ENCODE results near the gene CTSA.
A peak's percentile ranks its signal among the peaks of the same experiment; 100 is the strongest.

The CTSA gene
- 65.9 to 85.7 reads per million in 2 donors for total RNA-seq

DNA sequence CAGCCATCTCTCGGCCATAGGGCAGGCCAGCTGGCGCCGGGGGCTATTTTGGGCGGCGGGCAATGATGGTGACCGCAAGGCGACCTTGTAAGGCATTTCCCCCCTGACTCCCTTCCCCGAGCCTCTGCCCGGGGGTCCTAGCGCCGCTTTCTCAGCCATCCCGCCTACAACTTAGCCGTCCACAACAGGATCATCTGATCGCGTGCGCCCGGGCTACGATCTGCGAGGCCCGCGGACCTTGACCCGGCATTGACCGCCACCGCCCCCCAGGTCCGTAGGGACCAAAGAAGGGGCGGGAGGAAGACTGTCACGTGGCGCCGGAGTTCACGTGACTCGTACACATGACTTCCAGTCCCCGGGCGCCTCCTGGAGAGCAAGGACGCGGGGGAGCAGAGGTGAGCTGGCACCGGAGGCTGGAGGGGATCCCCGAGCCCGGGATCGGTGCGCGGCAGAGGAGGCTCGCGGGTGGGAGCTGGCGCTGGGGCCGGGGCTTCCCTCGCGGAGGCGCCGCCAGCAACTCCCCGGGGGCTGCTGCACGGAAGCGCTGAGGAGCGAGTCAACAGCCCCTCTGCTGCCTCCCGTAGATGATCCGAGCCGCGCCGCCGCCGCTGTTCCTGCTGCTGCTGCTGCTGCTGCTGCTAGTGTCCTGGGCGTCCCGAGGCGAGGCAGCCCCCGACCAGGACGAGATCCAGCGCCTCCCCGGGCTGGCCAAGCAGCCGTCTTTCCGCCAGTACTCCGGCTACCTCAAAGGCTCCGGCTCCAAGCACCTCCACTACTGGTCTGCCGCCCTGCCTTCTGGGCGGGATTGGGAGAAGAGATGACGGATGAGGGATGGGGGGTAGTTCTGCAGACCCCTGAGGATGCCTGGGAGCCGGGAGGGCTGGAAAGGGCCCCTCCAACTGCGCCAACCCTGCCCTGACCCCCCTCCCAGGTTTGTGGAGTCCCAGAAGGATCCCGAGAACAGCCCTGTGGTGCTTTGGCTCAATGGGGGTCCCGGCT lies at the start of gene CTSA, which contains the start of gene NEURL2:
Gene CTSA, plus strand, starts transcription at position 351 of the 999 bp plus-strand sequence. Its CDS starts 234 bp downstream, at position 585.
Gene NEURL2, minus strand, starts transcription at position 224 of the 999 bp plus-strand sequence. Its CDS starts 217 bp downstream, at position 7.
- DNase-seq, result peak; percentile 74

DNA sequence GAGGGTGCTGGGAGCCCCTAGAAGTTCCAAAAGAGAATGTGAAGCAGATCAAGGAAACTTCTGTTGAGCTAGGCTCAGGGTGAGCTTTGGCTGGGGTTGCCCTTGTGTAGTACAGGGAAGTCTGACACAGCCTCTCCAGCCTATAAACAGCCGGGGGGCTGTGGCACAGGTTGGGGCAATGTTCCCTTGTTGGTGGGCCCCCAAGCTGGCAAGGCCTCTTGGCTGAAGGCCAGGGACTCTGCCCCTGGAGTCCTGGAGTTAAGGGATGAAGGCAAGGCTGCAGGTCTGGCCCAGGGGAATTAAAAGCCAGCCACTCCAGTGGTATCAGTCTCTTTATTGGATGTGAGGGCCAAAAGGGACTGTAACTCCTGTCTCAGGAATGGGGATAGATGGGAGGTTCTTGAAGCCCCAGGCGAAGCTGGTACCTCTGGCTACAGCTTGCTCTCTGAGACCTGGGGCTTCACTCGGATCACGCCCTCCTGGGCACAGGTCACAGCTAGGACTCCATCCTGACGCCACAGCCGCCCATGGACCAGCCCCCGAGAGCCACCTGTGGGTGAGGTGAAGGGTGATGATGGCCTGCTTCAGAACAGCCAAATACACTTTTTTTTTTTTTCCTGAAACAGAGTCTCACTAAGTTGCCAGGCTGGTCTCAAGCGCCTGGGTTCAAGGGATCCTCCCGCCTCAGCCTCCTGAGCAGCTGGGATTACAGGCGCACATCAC lies 49.6 kb upstream of the CTSA start:
- DNase-seq, result no peak

DNA sequence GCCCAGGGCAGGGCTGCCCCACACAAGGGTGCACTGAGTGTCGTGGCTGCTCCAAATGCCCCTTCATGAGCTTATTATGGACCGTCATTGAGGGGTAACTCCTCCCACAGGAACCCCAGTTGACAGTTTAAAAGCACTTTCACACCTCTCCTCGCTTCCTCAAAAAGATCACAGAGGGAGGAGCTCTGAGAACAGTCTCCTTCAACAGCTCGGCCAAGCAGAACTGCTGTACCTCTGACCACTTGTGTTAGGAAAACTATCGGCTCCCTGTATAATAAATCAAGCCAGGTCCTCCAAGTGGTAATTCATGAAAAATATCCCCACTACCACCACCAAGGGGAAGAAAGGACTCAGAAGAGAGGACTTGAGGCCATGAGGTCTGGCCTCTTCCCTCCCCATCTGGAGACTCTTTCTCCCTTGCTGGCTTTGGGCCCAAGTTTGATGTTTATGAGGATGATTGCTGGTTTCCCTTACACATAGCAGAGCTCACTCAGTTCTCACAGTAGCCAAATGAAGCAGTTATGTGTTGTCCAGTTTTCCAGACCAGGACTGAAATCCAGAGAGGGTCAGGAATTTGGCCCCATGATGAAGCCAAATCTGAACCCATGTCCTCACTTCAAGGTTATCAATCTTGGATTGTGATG lies 48.8 kb upstream of the CTSA start:
- no peak for DNase-seq

DNA sequence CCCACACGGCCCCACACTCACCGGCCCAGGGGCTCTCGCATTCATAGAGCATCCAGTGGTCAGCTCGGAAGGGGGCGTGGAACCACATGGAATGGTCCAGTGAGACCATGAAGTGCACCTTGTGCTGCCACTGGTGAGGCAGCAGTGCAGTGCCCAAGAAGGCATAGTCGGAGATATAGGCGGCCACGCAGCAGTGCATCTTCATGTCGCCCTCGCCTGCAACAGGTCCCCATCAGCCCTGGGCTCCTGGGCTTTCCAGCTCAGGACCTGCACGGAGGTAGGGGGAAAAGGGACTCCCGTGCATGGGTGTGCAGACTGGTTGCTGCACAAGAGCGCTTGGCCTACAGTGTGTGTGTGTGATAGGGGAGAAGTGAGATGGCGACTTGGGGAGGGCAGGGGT lies 47.6 kb upstream of the CTSA start:
- no peak for DNase-seq

DNA sequence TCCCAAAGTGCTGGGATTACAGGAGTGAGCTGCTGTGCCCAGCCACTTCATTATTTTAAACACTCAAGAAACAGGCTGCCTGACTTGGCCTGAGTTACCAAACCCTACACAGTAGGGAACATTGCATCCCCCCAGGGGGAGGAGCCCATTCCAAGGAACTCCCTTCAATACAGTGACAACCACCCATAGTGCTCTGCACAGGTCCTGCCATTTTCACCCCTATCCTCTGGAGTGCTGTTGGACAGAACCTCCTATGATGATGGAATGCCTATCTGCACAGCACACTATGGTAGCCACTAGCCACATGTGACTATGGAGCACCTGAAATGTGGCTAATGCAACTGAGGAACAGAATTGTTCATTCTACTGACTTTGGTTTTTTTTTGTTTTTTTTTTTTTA lies 45.7 kb upstream of the CTSA start:
- no peak for DNase-seq

DNA sequence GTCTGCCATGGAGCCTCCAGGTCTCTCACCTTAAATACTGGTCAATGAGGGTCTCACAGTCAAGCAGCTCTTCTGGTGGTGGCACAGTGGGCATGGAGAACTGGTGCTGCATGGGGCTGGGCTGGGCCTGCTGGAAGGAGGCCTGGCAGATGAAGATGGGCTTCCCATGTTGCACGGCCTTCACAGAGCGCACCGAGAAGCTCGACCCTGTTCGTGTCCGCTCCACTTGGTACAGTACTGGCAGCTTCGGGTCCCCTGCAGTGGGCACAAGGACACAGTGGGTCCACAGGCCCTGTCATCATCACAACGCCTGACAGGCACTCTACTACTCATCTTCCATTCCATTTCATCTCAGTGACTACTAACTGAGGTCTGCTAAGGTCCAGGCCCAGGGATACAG lies 42.7 kb upstream of the CTSA start:
- DNase-seq, result no peak

- DNase-seq, result no peak
These were observed 42.1 kb upstream of the CTSA start for GRCh38 chr20:45848969-45849582.

DNA sequence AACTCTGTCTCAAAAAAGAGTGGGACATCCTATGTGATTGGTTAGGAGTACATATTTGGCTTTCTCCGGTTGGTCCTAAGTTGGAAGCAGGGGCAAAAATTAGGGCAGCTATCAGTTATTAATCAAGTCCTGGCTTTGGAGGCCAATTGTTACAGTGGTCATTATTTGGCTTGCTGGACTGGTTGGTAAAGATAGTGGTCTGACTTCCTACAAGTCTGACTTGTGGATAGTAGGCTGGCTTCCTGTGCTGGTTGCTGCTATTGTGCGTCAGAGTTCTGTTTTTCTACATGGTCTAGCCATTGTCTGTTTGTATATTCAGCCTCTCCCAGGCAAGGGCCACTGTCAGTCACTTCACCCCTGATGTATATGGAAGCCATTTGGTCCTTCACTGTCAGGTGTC lies 40.9 kb upstream of the CTSA start:
- no peak for DNase-seq

DNA sequence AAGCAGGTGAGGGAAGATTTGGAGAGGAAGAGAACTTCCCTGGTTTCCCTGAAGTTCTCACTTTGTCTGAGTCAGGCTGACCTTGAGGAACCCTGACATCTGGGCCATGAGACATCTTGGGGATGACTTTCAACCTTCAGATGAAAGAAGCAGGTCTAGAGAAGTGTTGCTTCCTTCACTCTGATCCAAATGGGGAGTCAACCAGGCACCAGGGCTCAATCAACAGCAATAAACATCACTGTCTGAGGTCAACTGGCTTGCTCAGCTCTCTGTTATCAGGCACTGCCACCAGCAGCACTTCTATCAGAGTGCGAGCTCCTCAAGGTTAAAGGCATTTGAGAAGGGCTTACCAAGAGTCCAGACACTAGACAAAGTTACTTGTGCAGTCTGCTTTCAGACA lies 40.2 kb upstream of the CTSA start:
- DNase-seq, result no peak

GRCh38 chr20:45851501-45851900 lies 39.6 kb upstream of the CTSA start:
- no peak for DNase-seq

DNA sequence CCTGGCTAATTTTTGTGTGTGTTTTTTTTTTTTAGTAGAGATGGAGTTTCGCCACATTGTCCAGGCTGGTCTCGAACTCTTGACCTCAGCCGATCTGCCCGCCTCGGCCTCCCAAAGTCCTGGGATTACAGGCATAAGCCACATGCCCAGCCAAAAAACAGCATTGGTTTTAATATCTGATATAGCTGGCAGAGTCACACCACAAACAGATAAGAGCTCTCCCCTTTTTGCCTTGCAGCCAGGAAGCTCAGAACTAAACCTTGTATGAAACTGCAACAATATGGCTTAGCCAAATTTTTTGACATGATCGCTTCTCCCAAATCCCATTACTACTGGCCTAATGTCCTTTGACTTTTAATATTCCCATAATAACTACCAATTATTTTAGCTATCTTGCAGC lies 38.8 kb upstream of the CTSA start:
- DNase-seq, result no peak

DNA sequence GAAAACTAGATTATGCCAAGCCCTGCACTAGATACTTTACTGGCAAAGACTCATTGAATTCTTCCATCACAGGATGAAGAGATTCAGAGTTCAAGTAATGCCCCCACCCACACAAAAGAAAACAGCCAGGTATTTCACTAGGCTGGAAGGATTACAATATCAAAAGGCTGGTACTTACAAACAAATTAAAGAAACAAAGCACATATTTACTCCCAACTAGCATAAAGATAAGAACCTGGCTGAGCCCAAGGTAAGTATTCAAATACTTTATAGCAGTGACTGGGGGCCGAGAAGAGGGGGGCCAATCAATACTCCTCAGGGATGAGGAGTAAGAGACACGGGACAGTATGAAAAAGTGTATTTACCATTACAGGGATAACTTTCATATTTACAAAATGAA lies 37.7 kb upstream of the CTSA start:
- DNase-seq, result no peak

DNA sequence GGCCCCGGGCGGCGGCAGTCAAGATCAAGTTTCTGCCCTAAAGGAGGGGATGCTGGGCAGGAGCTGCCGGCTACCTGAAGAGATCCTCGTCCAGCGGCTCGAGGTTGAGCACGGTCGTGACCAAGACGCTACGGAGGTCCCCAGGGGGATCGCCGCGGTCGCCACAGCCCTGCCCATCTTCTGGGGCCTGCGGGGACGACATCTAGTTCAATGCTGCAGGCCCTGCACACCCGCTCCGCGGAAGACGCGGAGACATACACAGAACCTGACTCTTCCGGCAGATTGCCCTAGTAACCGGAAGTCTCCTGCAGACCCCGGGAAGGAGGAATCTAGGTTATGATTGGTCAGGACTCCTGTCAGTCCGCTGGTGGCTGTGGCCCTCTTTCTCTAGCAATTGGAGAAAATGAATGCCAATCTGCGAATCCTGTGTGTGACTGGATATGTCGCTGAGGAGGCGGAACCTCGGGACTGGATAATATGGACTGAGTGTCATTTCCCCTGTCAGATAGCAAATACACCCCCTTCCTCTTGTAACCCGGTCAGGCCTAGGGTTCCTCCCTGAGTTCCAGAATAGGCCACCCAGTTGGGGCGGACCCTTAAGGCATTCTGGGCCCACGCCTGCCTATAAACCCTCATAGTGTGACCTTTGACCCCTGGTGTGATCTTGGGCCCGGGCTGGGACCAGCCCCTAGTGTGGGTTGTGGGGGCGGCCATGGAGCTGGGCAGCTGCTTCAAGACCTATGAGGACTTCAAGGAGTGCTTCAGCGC lies 33.8 kb upstream of the CTSA start, which contains the start of the genes ACOT8 and ZSWIM3:
Gene ACOT8, minus strand, starts transcription at position 279 of the 768 bp plus-strand sequence. Its CDS starts 77 bp downstream, at position 202.
Gene ZSWIM3, plus strand, starts transcription at position 501 of the 768 bp plus-strand sequence. Its CDS starts 212 bp downstream, at position 713.
- DNase-seq, result peak; percentile 80

DNA sequence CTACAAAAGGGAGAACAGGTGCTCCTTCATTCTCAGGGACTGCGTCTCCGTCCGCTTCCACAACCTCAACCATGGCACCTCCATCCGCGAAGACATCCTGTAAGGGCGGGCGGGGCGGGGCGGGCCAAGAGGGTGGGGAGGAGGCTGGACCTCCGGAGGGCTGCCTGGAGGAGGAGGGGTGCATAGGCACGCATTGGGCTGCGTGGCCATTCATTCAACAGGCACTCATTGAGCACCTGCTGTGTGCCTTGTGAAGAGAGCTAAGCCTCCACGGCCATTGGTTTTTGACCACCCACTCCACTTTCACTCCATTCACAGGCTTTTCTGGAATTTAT lies 33.3 kb upstream of the CTSA start:
- no peak for DNase-seq

DNA sequence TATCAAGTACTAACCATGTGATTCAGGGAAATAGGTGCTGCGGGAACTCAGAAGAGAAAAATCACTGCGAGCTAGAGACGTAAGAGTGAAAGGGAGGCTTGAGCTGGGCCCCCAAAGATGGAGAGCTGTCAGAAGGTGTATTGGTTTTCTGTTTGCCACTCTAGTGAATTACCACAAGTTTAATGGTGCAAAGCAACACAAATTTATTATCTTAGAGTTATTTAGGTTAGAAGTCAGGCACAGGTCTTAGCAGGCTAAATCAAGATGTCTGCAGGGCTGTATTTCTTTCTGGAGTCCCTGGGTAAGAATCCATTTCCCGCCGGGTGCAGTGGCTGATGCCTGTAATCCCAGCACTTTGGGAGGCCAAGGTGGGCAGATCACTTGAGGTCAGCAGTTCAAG lies 31.2 kb upstream of the CTSA start:
- no peak for DNase-seq

DNA sequence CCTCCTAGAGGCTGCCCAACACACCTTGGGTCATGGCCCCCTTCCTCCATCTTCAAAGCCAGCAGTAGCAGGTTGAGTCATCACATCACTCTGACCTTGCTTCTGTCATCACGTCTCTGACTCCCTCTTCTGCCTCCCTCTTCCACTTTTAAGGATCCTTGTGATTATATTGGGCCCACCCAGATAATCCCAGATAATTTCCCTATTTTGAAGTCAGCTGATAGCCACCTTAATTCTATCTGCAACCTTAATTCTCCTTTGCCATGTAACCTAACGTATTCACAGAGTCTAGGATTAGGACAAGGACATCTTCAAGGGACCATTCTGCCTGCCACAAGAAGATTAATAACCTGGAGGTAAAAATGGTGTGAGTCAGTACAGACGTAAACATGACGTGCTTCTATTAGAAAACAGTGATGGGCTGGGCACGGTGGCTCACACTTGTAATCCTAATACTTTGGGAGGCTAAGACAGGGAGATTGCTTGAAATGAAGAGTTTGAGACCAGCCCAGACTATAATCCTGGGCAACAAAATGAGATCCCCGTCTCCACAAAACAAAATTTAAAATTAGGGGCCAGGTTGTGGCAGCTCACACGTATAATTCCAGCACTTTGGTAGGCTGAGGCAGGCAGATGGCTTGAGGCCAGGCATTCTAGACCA lies 30.4 kb upstream of the CTSA start:
- no peak for DNase-seq

GRCh38 chr20:45861221-45862075 lies 29.7 kb upstream of the CTSA start:
- no peak for DNase-seq

GRCh38 chr20:45863543-45864470 lies 27.3 kb upstream of the CTSA start:
- DNase-seq, result no peak

GRCh38 chr20:45866454-45866853 lies 24.7 kb upstream of the CTSA start:
- no peak for DNase-seq
